HG02884 (cell line): ENCODE results near the gene KLK12.

Source experiments
- ATAC-seq: cut with Tn5 transposase; IDR thresholded peaks from one replicate; pipeline ENCODE4 v1.9.1; 2021; ENCODE audit warnings: mild to moderate bottlenecking, moderate library complexity; ENCODE audit not compliant: unreplicated experiment

Gene KLK12, protein sequence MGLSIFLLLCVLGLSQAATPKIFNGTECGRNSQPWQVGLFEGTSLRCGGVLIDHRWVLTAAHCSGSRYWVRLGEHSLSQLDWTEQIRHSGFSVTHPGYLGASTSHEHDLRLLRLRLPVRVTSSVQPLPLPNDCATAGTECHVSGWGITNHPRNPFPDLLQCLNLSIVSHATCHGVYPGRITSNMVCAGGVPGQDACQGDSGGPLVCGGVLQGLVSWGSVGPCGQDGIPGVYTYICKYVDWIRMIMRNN

DNA sequence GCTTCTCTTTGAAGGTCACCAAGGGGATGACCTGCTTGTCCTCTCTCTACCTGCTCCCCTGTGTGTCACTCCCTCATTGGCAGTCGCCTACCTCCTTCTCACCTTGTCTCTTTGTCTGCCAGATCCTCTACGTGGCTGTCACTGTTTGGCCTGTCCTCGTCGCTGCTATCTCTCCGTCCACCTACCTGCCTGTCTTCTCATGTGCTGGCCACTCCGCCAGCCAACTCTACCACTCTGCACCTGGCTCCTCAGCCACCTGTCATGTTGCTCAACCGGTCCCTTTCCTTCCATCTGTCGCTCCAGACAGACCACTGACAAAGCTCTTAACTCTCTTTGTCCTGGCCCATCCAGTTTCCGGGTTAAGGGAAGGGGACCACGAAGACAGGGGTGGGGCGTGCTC lies at the start of gene KLK12:
Gene KLK12 (minus strand): TSS at position 299 of the 400 bp plus-strand sequence. CDS start 381 bp downstream, outside the sequence.
- no peak for ATAC-seq

DNA sequence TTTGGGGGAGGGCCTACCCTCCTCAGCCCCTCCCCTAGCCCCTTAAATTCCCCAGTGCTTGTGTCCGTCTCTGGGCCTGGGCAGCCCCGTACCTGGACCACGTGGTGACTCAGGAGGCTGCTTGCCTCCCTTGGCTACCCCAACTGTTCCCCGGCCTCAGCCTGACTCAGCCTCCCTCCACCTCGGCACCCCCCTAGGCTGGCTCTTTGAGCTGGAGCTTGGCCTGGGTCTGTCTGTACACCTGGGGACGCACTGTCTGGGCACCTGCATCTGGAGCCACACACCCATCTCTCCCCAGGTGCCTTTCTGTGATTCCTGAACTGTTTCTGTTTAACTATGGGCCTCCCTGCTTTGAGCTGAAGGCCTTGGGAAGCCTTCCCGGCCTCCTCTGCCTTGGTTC lies 49.7 kb upstream of the KLK12 start:
- ATAC-seq: no peak

DNA sequence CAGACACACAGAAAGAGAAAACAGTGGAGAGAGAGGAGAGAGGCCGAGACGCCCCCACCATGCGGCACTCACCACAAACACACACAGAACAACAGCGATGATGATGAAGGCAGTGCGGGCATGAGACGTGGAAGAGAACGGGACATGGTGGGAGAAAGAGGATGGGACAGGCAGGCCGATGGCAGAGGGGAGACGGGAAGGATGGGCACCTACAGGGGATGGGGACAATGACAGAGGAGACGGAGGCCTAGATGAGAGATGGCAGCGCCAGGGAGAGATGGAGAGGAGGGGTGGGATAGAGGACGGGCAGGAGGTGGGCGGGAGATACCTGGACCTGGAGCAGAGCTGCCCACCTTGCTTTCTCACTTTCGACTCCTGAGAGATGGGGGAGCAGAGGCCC lies 49.0 kb upstream of the KLK12 start:
- no peak for ATAC-seq

DNA sequence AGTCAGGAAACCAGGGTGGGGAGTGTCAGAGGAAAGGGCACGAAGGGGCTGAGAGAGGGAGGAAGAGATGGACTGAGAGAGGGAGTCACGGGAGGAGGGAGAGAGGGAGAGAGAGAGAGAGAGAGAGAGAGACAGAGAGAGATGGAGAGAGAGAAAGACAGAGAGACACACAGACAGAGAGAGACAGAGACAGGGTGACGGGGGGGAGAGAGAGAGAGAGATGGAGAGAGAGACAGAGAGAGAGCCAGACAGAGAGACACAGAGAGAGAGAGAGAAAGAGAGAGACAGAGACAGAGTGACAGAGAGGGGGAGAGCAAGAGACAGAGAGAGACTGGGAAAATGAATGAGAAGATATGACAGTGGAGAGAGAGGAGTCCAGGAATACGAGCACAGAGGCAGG lies 48.4 kb upstream of the KLK12 start:
- ATAC-seq: no peak

DNA sequence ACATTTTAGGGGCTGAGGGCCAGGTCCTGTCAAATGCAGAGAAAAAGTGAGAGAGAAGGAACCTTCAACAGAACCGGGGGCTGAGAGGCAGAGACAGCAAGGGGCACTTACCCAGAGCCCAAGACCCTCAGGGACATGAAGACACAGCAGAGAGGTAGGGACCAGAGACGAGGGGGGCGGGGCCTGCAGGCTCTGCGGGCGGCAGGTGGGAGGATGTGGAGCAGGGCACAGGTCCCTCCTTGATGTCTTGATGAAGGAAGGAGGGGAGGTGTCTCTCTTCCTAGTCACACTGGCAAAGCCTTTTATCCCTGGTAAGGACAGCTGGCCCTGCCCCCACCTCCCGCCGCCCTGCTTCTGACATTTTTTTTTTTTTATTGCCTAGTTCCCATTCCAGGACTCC lies 47.8 kb upstream of the KLK12 start, which contains the start of gene KLK14:
Gene KLK14 (minus strand): TSS at position 277 of the 400 bp plus-strand sequence. CDS start 273 bp downstream, at position 4.
- ATAC-seq: no peak

DNA sequence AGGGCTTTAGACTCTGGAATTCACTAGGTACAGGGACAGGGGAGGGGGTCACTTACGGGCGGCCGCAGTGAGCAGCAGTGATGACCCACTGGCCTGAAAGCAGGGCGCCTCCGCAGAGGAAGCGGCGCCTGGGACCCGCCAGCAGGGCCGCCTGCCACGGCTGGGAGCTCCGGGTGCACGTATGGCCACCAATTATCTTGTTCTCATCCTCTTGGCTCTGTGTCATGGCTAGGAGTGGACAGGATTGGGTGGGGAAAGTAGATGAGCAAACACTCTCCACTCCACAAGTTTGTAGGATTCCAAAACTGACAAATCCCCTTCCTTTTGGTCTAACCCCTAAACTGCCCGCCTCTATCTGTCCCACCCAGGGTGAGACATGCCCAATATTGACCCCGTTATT lies 46.7 kb upstream of the KLK12 start:
- ATAC-seq: no peak

DNA sequence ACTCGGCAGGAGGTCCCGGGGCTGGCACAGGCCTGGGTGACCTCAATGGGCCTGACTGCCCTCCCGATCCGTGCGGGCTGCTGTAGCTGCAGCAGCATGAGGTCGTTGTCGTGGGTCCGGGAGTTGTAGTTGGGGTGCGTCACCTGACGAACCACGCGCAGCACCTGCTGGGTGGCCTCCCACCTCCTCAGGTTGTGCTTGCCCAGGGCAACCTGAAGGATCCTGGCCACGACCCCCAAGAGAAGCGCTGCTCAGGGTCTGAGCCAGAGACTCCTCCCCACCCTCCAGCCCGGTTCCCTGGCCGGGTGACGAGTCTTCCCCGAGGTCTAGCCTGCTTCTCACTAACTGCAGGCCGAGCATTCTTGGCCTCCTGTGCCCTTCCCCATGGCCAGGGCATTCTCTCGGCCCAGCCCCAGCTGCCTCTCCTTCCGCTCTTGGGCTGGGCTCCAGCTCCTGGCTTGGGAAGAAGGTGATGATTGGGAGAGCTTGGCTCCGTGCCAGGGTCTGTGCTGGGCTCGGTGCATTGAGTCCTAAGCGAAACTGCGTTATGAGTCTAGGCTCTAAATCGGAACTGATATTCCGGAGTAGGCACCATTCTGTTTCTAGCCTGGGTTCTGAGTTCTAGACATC lies 44.8 kb upstream of the KLK12 start:
- no peak for ATAC-seq

DNA sequence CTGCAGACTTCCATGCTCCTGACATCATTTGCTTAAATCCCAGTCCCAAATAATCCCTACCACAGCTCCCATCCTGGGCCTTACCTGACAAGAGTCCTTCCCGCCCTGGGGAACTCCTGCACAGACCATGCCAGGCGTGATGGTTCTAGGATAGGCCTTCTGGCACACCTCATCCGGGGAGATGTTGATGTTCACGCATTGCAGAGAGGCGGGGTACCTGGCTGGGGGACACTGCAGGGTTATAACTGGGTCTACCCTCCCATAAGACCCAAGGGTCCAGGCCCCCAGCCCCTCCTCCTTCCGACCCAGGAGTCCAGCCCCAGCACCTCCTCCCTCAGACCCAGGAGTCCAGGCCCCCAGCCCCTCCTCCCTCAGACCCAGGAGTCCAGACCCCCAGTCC lies 43.9 kb upstream of the KLK12 start:
- ATAC-seq: no peak

DNA sequence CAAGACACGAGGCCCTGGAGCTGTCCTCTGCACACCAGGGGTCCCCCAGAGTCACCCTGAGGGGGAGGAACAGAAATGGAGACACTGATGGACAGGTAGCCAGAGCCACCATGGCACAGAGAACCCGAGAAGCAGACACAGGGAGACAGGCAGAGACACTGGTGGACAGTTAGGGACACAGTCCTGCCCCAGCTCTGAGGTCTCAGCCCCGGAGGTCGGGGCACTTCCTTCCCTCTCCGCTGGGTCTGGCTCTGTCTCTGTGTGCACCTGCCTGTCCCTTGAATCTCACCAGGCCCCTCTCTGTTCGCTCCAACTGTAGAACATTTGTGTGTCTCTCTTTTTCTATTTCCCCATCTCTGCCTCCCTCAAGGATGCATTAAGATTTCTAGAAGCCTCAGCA lies 43.3 kb upstream of the KLK12 start:
- ATAC-seq: no peak

DNA sequence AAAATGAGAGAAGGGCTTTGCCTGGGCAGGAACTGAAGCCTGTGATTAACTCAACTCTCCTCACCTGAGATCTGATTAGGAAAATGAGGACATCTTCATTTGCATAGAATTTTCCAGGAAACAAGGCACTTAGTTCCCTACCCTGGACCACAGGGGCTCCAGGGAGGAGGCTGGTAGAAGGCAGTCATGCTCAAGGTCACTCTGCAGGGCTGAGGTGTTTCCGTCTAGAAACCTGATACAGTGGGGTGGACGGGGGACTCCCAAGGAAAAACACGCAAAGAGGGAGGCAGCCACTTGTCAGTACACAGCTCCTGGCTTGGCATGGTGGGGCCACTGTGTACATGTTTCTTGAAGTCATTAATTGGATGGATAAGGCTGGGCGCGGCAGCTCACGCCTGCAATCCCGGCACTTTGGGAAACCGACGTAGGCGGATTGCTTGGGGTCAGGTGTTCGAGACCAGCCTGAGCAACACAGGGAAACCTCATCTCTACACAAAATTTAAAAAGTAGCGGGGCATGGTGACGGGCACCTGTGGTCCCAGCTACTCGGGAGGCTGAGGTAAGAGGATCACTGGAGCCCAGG lies 41.9 kb upstream of the KLK12 start:
- no peak for ATAC-seq

DNA sequence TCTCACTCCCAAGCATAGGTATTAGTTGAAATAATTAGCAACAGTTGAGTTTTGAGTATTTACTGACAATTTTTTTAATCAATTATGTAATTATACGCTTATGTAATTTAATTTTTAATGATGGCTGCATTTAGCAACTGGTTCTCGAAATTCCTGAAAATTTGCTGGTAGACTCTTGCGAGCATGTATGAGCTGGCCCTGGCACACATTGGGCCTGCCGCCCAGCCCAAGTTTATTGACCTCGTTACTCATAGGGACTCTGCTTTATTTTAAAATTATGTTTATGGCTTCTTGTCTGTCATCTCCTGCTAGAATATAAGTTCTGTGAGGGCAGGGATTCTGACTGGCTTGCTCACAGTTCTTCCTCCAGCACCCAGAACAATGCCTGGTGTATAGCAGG lies 41.2 kb upstream of the KLK12 start:
- no peak for ATAC-seq

DNA sequence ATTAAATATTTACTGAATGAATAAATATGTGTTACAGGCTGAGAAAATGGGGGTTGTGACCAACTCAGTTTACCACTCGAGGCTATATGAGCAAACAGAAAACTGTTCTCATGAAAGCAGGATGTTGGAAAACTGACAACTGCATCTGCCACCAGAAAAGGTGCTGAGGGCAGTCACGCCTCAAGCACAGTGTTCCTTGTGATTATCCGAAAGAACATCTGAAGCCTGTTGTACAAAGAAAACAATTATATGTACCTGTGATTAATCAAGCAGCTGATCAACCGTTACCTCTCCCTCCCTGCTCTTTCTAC lies 36.2 kb upstream of the KLK12 start:
- ATAC-seq: no peak

DNA sequence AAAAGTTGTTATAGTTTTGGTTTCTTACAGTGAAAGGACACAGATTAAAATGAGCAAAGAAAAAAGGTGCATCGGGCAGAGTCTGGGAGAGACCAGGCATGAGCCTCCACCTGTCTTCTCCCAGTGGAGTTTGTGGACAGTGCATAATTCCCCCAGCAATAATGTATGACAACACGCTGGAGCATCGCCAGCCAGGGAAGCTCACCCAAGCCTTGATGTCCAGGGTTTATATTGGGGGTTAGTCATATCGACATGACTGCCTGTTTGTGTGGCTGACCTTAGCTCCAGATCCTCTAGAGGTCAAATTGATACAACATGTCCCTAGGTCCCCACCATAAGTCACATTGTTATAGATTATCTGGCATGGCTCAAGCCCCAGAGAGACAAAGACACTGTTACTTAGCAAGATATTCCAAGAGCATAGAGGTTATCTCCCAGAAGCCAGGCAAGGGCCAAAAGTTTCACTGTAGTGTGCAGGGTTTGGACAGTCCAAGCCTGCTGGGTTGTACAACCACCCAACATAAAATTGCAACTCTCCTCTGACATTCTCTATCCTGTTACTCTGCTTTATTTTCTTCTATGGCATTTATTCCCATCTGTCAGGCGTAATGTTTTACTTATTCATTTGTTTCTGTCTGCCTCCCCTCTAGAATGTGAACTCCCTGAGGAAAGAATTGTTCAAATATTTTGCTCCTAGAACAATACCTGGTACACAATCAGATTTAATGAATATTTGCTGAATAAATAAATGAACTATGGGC lies 35.7 kb upstream of the KLK12 start:
- ATAC-seq: no peak

DNA sequence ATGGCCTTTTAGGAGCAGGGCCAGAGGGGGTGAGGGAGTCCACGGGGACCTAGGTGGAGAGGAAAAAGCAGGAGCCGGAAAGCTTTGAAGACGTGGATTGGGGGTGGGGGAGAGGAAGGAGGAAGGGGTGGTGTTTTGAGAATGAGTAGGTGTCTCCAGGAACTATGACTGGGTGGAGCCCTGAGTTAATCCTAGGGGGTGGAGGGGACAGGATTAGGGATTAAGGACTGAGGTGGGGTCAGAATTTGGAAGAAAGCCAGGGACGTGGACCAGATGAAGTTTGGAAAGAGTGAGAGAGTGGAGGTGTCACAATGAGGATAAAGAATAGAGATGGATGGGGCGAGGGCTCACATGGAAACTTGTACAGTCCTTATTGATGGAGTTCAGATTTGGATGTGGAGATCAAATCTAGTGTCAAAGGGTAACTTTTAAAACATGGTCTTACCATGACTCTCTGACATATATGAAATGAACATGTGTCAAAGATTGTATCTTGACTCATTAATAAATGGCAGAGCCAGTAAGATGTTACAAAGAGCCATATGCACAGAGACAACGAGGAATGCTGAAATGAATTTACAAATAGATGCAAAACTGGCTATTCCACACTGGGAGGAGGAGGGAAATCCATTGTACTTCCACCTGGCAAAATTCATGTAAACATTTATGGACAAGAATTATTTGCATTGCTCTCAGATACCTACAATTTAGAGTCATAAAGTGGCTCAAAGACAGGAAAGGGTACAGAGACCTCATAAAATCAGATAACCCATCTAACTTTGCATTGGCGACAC lies 31.8 kb upstream of the KLK12 start:
- no peak for ATAC-seq

DNA sequence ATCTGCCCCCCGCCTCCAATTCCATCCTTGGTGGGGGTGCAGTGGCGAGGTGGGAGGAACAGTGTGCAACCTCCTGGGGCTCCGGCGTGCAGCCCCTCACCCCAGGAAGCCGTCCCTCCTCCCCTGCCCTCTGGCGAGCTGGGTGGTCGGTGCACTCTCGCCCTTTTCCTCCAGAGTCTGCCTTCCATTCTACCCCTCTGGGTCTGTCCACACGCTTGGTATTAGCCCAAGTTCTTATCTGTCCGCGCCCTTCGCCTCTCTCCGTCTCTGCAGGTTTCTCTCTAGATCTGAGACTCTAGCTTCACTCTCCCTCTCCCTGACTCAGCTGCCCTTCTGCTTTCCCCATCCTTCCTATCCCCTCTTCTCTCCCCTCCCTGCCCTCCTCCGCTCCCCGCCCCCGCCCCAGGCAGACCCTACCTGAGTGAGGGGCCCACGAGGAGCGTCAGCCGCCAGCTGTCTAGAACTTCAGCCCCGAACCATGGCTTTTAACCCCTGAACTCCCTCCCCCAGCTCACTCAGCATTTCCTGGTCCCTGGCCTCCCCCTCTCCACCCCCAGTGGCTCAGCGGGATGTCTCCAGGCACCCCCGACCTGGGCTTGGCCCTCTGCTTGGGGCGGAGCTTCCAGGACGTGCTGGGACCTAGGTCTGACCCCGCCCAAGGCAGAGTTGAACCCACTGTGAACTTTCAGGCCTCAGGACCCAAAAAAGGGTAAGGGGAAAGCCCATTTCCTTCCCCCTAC lies 30.6 kb upstream of the KLK12 start:
- ATAC-seq: no peak

DNA sequence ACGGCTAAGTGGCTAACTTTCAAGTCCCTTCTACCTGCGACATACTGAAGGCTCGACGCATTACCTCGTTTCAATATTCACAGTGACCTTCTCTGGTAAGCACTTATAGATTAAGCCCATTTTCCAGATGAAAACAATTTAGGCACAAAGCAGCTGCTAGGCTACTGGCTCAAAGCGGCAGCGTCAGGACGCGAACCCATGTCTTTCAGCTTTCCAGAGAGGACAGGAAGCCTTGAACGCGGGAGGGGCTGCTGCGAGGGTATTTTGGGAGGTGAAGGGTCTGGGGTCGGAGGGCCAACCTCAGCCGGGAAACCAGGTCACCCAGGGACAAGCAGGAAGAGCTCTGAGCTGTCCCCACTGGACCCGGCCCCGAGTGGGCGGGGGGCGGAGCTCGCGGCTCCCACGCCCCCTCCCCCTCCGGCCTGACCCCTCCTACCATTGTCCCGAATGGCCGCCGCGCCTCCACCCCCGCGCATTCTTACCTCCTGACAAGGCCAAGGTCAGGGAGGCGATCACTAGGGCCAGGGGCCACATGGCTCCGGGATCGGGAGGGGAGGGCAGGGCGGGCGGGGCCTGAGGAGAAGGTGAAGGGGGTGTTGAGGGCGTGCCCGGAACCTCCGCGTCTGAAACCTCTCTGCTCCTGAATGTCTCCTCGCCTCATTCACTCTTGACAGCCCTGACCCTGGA lies 29.9 kb upstream of the KLK12 start, which contains the start of gene KLK13:
Gene KLK13 (minus strand): TSS at position 559 of the 687 bp plus-strand sequence. CDS start 25 bp downstream, at position 534.
- no peak for ATAC-seq

DNA sequence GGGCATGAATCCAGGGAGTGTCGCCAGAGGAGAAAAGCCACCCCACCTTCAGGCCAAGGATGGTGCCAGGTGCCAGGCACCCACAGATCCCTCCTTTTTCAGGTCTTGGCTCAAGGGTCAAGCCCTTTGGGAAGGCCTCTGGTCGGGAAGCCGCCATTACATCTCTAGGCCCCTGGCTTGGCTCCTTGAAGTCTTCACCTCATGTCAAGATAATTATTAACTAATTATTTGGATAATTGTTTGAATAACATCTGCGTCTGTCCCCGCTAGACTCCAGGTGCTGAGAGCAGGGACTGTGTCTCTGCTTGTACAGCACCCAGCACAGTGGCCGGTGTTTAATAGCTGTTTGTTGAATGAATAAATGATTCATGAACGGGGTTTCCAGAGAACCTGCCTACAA lies 28.9 kb upstream of the KLK12 start:
- no peak for ATAC-seq

DNA sequence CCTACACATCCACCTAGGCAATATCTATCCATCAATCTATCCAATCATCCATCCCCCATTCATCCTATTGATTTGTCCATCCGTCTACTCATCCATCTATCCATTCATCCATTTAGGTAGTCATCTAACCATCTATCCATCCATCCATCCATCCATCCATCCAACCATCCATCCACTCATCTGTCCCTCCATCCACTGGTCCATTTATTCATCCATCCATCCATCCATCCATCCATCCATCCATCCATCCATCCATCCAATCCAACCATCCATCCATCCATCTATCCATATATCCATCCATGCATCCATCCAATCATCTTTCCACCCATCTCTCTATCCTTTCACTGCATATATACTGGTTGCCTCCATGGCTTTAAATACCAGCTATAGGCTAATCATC lies 26.2 kb upstream of the KLK12 start:
- ATAC-seq: no peak

DNA sequence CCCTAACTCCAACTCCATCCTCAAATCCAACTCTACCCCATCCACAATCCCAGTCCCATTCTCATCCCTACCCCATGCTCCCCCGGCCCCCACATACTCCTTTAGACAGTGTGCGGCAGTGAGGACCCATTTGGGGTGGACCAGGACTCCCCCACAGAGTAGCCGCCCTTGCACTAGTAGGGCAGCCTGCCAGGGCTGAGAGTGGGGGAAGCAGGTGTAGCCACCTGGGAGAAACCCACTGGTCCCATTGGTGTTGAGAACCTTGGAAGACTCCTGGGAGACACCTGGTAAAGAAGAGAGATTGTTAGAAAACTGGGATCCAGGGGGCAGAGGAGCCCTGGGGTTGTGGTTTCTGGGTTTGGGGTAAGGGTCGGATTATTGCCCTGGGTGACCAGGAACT lies 25.5 kb upstream of the KLK12 start:
- ATAC-seq: no peak

DNA sequence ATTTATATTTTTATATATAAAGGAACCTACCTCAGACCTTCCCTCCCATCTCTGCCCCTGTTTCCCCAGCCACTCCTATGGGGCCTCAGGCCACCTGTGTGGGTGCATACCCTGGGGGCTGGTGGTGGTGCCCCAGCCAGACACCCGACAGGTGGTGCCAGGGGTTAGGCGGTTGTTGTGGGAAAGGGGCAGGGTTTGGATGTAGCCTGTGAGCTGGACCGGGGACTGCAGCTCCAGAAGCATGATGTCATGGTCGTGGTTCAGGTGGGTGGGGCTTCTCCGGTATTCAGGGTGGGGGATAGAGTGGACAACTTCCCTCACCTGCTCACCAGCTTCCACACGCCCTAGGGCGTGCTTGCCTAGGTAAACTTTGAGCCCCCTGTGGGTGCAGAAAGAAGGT lies 24.9 kb upstream of the KLK12 start:
- no peak for ATAC-seq
